A549 (cell line): ENCODE data around the gene MORC2. TPM values are rescaled to one million over a fixed set of nuclear protein-coding genes. Genes with fewer than 3 reads are reported as not detected.

ENCODE experiments used
- ATAC-seq, 2 experiments: fragments of 200-7000 bp in 1 of 2; fragments of >200 bp in 1 of 2; cut with Nextera tagmentation in 1 of 2; cut with Tn5 transposase in 1 of 2; 3 replicates each; pipeline versions ENCODE4 v1.8.0 to v1.9.1; 2018 to 2020; ENCODE audit warnings: mild to moderate bottlenecking in 1 of 2, moderate library complexity in 1 of 2
- CTCF ChIA-PET: fragments of 300-600 bp; sonication (Branson Sonifier 250); formaldehyde crosslinking; extraction: SDS; loops from one replicate; lab custom pipeline; 2021; ENCODE audit warnings: antibody characterized with exemption, inconsistent platforms; lab: Yijun Ruan, JAX
- POLR2A ChIA-PET: fragments of 350-600 bp; formaldehyde crosslinking; extraction: SDS; loops from one replicate; lab custom pipeline; 2021; ENCODE audit warnings: antibody characterized with exemption, inconsistent platforms; lab: Yijun Ruan, JAX
- DNase-seq, 2 experiments: peaks; one replicate each; pipeline versions ENCODE4 v3.0.0 to v3.0.0-alpha.2; 2011 to 2016; ENCODE audit warnings: low read depth in 1 of 2, low spot score in 1 of 2
- FAIRE-seq: peaks from 2 replicates; lab custom pipeline; 2011; peaks lifted over from hg19 to GRCh38; lab: Jason Lieb, UNC
- H3K27ac ChIP-seq, 2 experiments: fragments of >200 bp; sonication (Bioruptor Twin); formaldehyde crosslinking; 3 replicates each; pipeline ENCODE4 v1.5.1; 2016 to 2017
- H3K4me1 ChIP-seq: fragments of >200 bp; sonication (Bioruptor Twin); formaldehyde crosslinking; 3 replicates; pipeline ENCODE4 v1.6.1; 2016
- H3K4me2 ChIP-seq: fragments of >200 bp; sonication (Bioruptor Twin); formaldehyde crosslinking; 3 replicates; pipeline ENCODE4 v1.6.1; 2016
- H3K4me3 ChIP-seq: fragments of >200 bp; sonication (Bioruptor Twin); formaldehyde crosslinking; 3 replicates; pipeline ENCODE4 v1.5.1; 2016
- H3K9me3 ChIP-seq: fragments of >200 bp; sonication (Bioruptor Twin); formaldehyde crosslinking; 3 replicates; pipeline ENCODE4 v1.6.1; 2016
- BHLHE40 ChIP-seq: IDR thresholded peaks from 2 replicates; pipeline ENCODE4 v1.6.1; 2012; ENCODE audit warnings: low read depth, low read length, inconsistent platforms
- CHD2 ChIP-seq: fragments of 150-350 bp; IDR thresholded peaks from 2 replicates; pipeline ENCODE4 v1.6.1; 2014; ENCODE audit warnings: low read length; ENCODE audit not compliant: partially characterized antibody
- CTCF ChIP-seq: fragments of >200 bp; sonication (Bioruptor Twin); formaldehyde crosslinking; IDR thresholded peaks from 3 replicates; pipeline ENCODE4 v1.5.1; 2016
- EHF ChIP-seq: fragments of 250-450 bp; sonication (Bioruptor Pico); IDR thresholded peaks from 2 replicates; pipeline ENCODE4 v1.5.0; 2020; ENCODE audit warnings: mild to moderate bottlenecking
- ELK1 ChIP-seq: fragments of 150-350 bp; IDR thresholded peaks from 2 replicates; pipeline ENCODE4 v1.6.1; 2014; ENCODE audit warnings: low read depth, mild to moderate bottlenecking, low read length
- ESRRA ChIP-seq: fragments of 150-350 bp; IDR thresholded peaks from 2 replicates; pipeline ENCODE4 v1.6.1; 2014; ENCODE audit warnings: mild to moderate bottlenecking, low read length, borderline replicate concordance
- GATA3 ChIP-seq: IDR thresholded peaks from 2 replicates; pipeline ENCODE4 v1.6.1; 2012; ENCODE audit warnings: borderline replicate concordance
- HDAC2 ChIP-seq: fragments of 200-600 bp; sonication (generic); IDR thresholded peaks from 2 replicates; pipeline ENCODE4 v1.6.1; 2016
- HOXB5 ChIP-seq: fragments of 250-450 bp; sonication (Bioruptor Pico); IDR thresholded peaks from 2 replicates; pipeline ENCODE4 v1.5.0; 2020; ENCODE audit warnings: mild to moderate bottlenecking, moderate library complexity
- NR3C1 ChIP-seq: fragments of >200 bp; sonication (Bioruptor Twin); formaldehyde crosslinking; IDR thresholded peaks from 3 replicates; pipeline ENCODE4 v1.6.1; 2017
- RAD21 ChIP-seq, 2 experiments: fragments of >200 bp in 1 of 2; sonication (Bioruptor Twin) in 1 of 2; formaldehyde crosslinking in 1 of 2; IDR thresholded peaks in 1 of 2; conservative IDR thresholded peaks in 1 of 2; 2 replicates in 1 of 2; 3 replicates in 1 of 2; pipeline ENCODE4 v1.6.1; 2012 to 2018; ENCODE audit warnings: inconsistent platforms in 1 of 2
- RNF2 ChIP-seq: fragments of 200-600 bp; sonication (generic); IDR thresholded peaks from 2 replicates; pipeline ENCODE4 v1.6.1; 2016; ENCODE audit warnings: low read depth, mild to moderate bottlenecking, antibody characterized with exemption, moderate library complexity, borderline replicate concordance
- SMC3 ChIP-seq: fragments of >200 bp; sonication (Bioruptor Twin); formaldehyde crosslinking; IDR thresholded peaks from 3 replicates; pipeline ENCODE4 v1.6.1; 2018; ENCODE audit warnings: inconsistent platforms
- ZFP36 ChIP-seq: fragments of 450-650 bp; IDR thresholded peaks from 2 replicates; pipeline ENCODE4 v1.6.1; 2014; ENCODE audit warnings: borderline replicate concordance; ENCODE audit not compliant: partially characterized antibody
- ZSCAN20 ChIP-seq: fragments of 250-450 bp; sonication (Bioruptor Pico); IDR thresholded peaks from 2 replicates; pipeline ENCODE4 v1.8.0; 2022; ENCODE audit warnings: mild to moderate bottlenecking, moderate library complexity
- WGBS: methylation state at CpG from one replicate; pipeline ENCODE4 v1.1.6; 2017; ENCODE audit errors: missing lambda C conversion rate; 5-methylcytosine and 5-hydroxymethylcytosine counted together
- polyA plus RNA-seq, 4 experiments: library from polyadenylated mRNA; depleted of rRNA in 3 of 4; stranded (reverse); fragments of >200 nt; fragmentation: RNase III in 1 of 4; extraction: RNeasy Plus Mini Kit Qiagen cat#74134 plus additional on column Dnase treatment in 1 of 4; gene quantifications; 2 replicates in 3 of 4; 3 replicates in 1 of 4; pipeline ENCODE4 v1.2.3, GENCODE V29; 2011 to 2017
- TF ChIP-seq, protein P1 (sequence below): fragments of >200 bp; sonication (Bioruptor Twin); formaldehyde crosslinking; IDR thresholded peaks from 3 replicates; pipeline ENCODE4 v1.6.1; 2016
- TF ChIP-seq, protein P2 (sequence below): fragments of >200 bp; sonication (Bioruptor Twin); formaldehyde crosslinking; IDR thresholded peaks from 2 replicates; pipeline ENCODE4 v1.6.1; 2016

MORC2 gene
- polyA plus RNA-seq, 2 of the 4 experiments (the other 2 are of a cell fraction): 14.8 to 16.0 TPM

GRCh38 chr22:30949934-30950660 is 18.5 kb downstream of the MORC2 start:
- no peak overlapping the region for H3K27ac ChIP-seq
- H3K4me1 ChIP-seq: no peaks in the 10 kb centered on the region
- TF ChIP-seq ESRRA: no peak
- TF ChIP-seq HOXB5 (CRISPR knock-in tag): no peak
- TF ChIP-seq, protein P1, sequence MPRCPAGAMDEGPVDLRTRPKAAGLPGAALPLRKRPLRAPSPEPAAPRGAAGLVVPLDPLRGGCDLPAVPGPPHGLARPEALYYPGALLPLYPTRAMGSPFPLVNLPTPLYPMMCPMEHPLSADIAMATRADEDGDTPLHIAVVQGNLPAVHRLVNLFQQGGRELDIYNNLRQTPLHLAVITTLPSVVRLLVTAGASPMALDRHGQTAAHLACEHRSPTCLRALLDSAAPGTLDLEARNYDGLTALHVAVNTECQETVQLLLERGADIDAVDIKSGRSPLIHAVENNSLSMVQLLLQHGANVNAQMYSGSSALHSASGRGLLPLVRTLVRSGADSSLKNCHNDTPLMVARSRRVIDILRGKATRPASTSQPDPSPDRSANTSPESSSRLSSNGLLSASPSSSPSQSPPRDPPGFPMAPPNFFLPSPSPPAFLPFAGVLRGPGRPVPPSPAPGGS: no peak
- TF ChIP-seq RAD21 (conservative IDR thresholded peaks at IDR 0.05 in 1 of 2, IDR thresholded peaks at IDR 0.05 in 1 of 2): no peak
- TF ChIP-seq RNF2: no peak
- no peak for TF ChIP-seq NR3C1
- no peak for TF ChIP-seq EHF (CRISPR knock-in tag)
- TF ChIP-seq ELK1: no peak
- TF ChIP-seq ZFP36: no peak
- no peak for DNase-seq
- no peaks in the 10 kb centered on the region for H3K9me3 ChIP-seq
- no peak for FAIRE-seq
- no peak for ATAC-seq
- no peak overlapping the region for H3K4me2 ChIP-seq
- H3K4me3 ChIP-seq: no peak overlapping the region
- CTCF ChIA-PET: interaction anchor here (0.6 to 1.8 kb wide), 11 partner anchors 10 to 186 kb away, joined by 3 to 14 read pairs (median 4); partner anchors contain the start of gene SELENOM
- POLR2A ChIA-PET: interaction anchor here (1.9 kb wide), 1 partner anchor 135 kb away, joined by 5 read pairs; no protein-coding TSS in a partner anchor
- WGBS: 90% methylated on average over 7 of the region's 7 CpGs

GRCh38 chr22:30948930-30949342 is 19.6 kb downstream of the MORC2 start:
- TF ChIP-seq ZSCAN20: no peak
- no peak for TF ChIP-seq GATA3
- no peak for TF ChIP-seq HDAC2
- TF ChIP-seq, protein P2, sequence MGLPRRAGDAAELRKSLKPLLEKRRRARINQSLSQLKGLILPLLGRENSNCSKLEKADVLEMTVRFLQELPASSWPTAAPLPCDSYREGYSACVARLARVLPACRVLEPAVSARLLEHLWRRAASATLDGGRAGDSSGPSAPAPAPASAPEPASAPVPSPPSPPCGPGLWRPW: no peak
- TF ChIP-seq EHF (CRISPR knock-in tag): no peak
- TF ChIP-seq CHD2: no peak
- TF ChIP-seq BHLHE40: no peak
- TF ChIP-seq, all 56 proteins: peak for 0
- ATAC-seq (peak; percentile 62 to 66; a peak in 5 of 6 replicates), FAIRE-seq (no peak), DNase-seq (peak in 1 of 2 experiments; percentile 8)
- Histone ChIP-seq H3K4me2 (no peak overlapping the region), H3K4me3 (no peak overlapping the region), H3K9me3 (no peaks in the 10 kb centered on the region), H3K27ac (no peak overlapping the region), H3K4me1 (no peaks in the 10 kb centered on the region)
- POLR2A ChIA-PET: interaction anchor here (1.9 kb wide), 1 partner anchor 136 kb away, joined by 5 read pairs; no protein-coding TSS in a partner anchor
- CTCF ChIA-PET: interaction anchor here (0.7 to 1.8 kb wide), 6 partner anchors 20 to 199 kb away, joined by 3 to 14 read pairs (median 4); partner anchors contain the start of genes MORC2 and TUG1
- WGBS: 83% methylated on average over 2 of the region's 3 CpGs

DNA sequence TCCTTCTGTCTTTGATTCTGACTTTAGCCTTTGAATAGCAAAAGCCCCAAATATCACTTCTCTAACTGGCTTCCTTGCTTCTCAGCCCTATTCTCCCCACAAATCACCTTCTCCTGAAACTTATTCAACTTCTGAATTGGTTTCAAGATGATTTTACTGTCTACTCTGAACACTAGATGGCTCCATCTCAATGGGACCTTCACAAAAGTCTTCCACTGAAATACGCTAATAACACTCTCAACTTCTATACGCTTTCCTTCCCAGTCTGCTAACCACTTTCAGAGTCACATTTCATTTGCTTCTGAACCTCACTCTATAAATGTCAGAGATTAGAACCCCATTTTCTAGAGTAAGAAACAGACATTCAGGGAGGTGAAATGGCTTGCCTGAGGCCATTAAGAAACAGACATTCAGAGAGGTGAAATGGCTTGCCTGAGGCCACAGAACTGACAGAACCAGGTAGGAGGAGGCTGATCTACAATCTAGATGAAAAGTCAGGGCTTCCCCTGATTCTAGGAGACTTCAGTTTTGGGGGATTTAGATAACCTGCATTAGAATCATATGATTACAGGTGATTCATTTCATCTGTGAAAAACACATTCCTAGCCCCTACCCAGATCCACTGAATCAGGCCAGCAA is 20.6 kb downstream of the MORC2 start:
- 82% methylated on average over 2 of the region's 2 CpGs for WGBS
- H3K4me3 ChIP-seq: no peak overlapping the region
- DNase-seq (peak in 1 of 2 experiments; percentile 46), ATAC-seq (peak; percentile 50 to 53; a peak in 2 of 6 replicates), FAIRE-seq (no peak)
- no peak overlapping the region for H3K27ac ChIP-seq
- TF ChIP-seq CTCF (peak; percentile 59), RAD21 (conservative IDR thresholded peaks at IDR 0.05 in 1 of 2, IDR thresholded peaks at IDR 0.05 in 1 of 2) (peak; percentile 57 to 67; a peak in 4 of 5 replicates), ZSCAN20 (no peak), SMC3 (peak; percentile 66)
- no peaks in the 10 kb centered on the region for H3K4me1 ChIP-seq
- POLR2A ChIA-PET: no interaction called here
- CTCF ChIA-PET: interaction anchor here (0.9 to 3.5 kb wide), 7 partner anchors 20 to 200 kb away, joined by 3 to 16 read pairs (median 4); partner anchors contain the start of genes MORC2 and TUG1
- H3K4me2 ChIP-seq: no peak overlapping the region
- no peaks in the 10 kb centered on the region for H3K9me3 ChIP-seq
